Measurements from ENCODE around the gene SLC35F4.

DNA sequence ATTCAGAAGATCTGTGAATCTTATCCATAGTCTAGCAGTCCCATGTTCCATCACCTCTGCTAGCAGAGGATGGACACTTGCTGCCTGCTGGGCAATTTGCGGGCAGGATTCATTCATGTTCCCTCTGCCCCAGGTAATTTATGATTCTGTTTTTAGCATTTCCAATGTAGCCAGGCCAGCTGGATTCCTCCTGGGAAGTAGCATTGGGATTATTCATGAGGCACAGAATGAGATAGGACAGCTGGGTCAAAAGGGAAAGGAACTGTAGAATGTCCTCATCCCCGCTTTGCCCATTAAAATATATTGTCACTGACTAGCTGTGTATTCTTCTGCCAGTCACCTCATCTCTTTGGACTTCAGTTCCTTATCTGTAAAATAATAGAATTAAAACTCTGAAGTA lies 68.7 kb downstream of the SLC35F4 start:
- TF ChIP-seq EZH2 (IDR thresholded peaks at IDR 0.05; ENCODE audit: borderline replicate concordance, low read depth, low read length, poor library complexity, severe bottlenecking) = no peak
- TF ChIP-seq, protein P1, sequence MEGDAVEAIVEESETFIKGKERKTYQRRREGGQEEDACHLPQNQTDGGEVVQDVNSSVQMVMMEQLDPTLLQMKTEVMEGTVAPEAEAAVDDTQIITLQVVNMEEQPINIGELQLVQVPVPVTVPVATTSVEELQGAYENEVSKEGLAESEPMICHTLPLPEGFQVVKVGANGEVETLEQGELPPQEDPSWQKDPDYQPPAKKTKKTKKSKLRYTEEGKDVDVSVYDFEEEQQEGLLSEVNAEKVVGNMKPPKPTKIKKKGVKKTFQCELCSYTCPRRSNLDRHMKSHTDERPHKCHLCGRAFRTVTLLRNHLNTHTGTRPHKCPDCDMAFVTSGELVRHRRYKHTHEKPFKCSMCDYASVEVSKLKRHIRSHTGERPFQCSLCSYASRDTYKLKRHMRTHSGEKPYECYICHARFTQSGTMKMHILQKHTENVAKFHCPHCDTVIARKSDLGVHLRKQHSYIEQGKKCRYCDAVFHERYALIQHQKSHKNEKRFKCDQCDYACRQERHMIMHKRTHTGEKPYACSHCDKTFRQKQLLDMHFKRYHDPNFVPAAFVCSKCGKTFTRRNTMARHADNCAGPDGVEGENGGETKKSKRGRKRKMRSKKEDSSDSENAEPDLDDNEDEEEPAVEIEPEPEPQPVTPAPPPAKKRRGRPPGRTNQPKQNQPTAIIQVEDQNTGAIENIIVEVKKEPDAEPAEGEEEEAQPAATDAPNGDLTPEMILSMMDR (conservative IDR thresholded peaks at IDR 0.05; ENCODE audit: low read depth, low read length) = no peak
